ACC112 (cell line): ENCODE results near the gene SLC22A5.
"Not testable (repeated sequence)": the region's sequence is repeated elsewhere in the genome, so short reads cannot be mapped to it uniquely, and the experiment has no call there.

Experiments
- H2AFZ ChIP-seq: fragments of 200-600 bp; sonication (generic); one replicate; pipeline ENCODE4 v1.6.0; 2017; ENCODE audit warnings: antibody characterized with exemption, low read length; ENCODE audit not compliant: unreplicated experiment
- H3K27ac ChIP-seq: fragments of 200-600 bp; sonication (generic); 2 replicates; pipeline ENCODE4 v1.5.1; 2014; ENCODE audit warnings: low read depth, mild to moderate bottlenecking, antibody characterized with exemption, low read length, moderate library complexity
- H3K27me3 ChIP-seq: fragments of 200-600 bp; sonication (generic); 2 replicates; pipeline ENCODE4 v1.6.1; 2014; ENCODE audit warnings: mild to moderate bottlenecking, antibody characterized with exemption, low read length, moderate library complexity, mixed read lengths; ENCODE audit not compliant: insufficient read depth
- H3K36me3 ChIP-seq: fragments of 200-600 bp; sonication (generic); 2 replicates; pipeline ENCODE4 v1.6.1; 2016; ENCODE audit warnings: mild to moderate bottlenecking, antibody characterized with exemption, low read length, moderate library complexity, mixed read lengths; ENCODE audit not compliant: insufficient read depth
- H3K4me1 ChIP-seq: fragments of 200-600 bp; sonication (generic); one replicate; pipeline ENCODE4 v1.6.1; 2016; ENCODE audit warnings: low read length, mixed read lengths; ENCODE audit not compliant: insufficient read depth, unreplicated experiment, control insufficient read depth
- H3K4me3 ChIP-seq: fragments of 200-600 bp; sonication (generic); 2 replicates; pipeline ENCODE4 v1.5.1; 2014; ENCODE audit warnings: mild to moderate bottlenecking, low read depth, low read length
- H3K79me2 ChIP-seq: fragments of 200-600 bp; sonication (generic); one replicate; pipeline ENCODE4 v1.6.0; 2016; ENCODE audit warnings: low read length; ENCODE audit not compliant: control insufficient read depth, unreplicated experiment, insufficient read depth

Gene SLC22A5

DNA sequence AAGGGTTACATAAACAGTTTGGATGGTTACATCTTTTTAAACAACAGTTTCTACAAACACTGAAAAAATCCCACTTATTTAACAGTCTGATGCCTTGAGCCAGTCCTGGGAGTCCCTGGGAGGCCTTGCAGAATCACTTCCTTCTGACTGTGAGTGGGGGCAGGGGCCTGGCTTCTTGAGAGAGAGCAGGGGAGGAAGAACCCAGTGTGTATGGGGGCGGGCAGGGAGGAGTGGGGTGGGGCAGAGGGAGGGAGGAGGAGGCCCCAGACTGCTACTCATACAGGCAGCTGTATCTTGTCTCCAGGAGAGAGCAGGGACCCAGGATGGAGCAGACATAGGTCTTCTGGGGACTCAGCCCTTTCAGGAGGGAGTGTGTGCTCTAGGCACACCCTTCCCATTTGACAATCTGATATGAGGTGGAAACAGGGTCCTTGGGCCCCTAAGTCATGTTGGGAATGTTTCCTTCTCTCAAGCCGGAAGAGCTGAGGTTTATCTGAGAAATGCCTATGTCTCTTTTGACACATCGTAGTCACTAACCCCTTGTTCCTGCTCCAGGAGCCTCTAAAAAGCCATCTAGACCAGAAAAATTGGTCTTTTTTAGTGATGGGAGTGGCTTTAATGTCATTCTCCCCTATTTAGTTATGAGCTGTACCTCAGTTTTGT, 68.2 kb downstream of the SLC22A5 start:
- H3K4me3 ChIP-seq, result no peak overlapping the region
- peaks cover 36% of the 10 kb centered on the region for H3K4me1 ChIP-seq
- peaks cover 8% of the 10 kb centered on the region for H3K79me2 ChIP-seq
- H3K36me3 ChIP-seq, result 0 out of 2 replicates have a peak, but pooled peaks cover 5% of the 10 kb centered on the region
- H3K27me3 ChIP-seq, result no peaks in the 10 kb centered on the region
- H2AFZ ChIP-seq, result no peak overlapping the region
- peak overlapping the region; percentile 53 for H3K27ac ChIP-seq

DNA sequence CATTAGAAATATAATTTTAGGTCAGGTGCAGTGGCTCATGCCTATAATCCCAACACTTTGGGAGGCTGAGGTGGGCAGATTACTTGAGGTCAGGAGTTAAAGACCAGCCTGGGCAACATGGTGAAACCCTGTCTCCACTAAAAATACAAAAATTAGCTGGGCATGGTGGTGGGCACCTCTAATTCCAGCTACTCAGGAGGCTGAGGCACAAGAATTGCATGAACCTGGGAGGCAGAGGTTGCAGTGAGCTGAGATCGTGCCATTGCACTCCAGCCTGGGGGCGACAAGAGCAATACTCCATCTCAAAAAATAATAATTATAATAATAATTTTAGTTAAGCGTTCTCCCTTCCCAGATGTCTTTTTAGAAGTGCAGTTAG, 68.7 kb downstream of the SLC22A5 start:
- Histone ChIP-seq H3K4me1 (peaks cover 36% of the 10 kb centered on the region), H3K27ac (peak overlapping the region; percentile 86)
- H3K27me3 ChIP-seq, H3K79me2 ChIP-seq, H3K36me3 ChIP-seq, H2AFZ ChIP-seq, H3K4me3 ChIP-seq: not testable (repeated sequence)

DNA sequence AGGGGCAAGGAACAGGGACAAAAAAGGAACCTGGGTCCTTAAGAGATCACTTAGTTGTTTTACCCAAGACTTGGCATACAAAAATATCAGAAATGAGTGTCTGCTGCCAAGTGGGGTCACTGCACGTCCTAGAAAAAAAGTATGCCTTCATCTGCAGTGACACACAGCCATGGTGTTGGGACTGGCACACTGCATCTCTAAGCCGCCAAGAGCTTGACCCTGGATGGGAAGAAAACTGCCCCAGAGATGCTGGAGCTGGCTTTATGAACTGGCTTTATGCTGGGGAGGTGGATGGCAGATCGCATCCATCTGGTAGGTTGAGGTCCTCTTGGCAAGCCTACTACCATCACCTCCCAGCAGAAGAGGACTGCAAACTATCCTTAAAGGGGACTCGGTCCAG, 69.4 kb downstream of the SLC22A5 start:
- Histone ChIP-seq H2AFZ (no peak overlapping the region), H3K27ac (peak overlapping the region; percentile 86), H3K79me2 (peaks cover 8% of the 10 kb centered on the region), H3K27me3 (no peaks in the 10 kb centered on the region), H3K36me3 (0 out of 2 replicates have a peak, but pooled peaks cover 5% of the 10 kb centered on the region), H3K4me3 (peak overlapping the region; percentile 17; the same call in 1 of the 2 replicates), H3K4me1 (peaks cover 36% of the 10 kb centered on the region)

DNA sequence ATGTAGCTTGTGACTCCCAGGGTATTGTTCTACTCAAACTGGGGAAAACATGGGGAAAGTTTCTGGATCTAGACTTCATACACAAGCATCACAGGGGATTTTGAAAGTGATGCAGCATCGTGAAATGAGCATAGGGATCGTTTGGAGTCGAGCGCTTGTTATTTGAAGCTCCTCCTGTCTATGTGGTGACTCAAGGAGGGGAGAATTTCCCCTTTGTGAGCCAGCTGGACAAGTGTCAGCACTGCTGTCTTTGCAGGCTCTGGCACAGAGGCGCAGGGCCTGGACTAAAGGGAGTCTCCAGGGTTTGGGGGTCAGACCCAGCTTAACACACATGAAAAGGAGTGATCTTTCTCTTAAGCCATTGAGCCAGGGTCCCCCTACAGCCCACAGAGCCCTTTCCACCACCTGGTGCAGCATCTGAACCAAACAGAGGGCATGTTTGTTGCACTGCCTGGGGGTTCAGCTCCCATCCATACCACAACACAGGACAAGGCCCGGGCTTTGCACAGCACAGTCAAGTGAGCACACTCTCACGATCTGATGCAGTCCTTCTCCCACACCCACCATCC, 70.1 kb downstream of the SLC22A5 start:
- Histone ChIP-seq H2AFZ (no peak overlapping the region), H3K79me2 (peaks cover 8% of the 10 kb centered on the region), H3K4me3 (peak overlapping the region; percentile 17; the same call in 1 of the 2 replicates), H3K27ac (peak overlapping the region; percentile 86), H3K4me1 (peaks cover 36% of the 10 kb centered on the region), H3K27me3 (no peaks in the 10 kb centered on the region), H3K36me3 (0 out of 2 replicates have a peak, but pooled peaks cover 5% of the 10 kb centered on the region)

DNA sequence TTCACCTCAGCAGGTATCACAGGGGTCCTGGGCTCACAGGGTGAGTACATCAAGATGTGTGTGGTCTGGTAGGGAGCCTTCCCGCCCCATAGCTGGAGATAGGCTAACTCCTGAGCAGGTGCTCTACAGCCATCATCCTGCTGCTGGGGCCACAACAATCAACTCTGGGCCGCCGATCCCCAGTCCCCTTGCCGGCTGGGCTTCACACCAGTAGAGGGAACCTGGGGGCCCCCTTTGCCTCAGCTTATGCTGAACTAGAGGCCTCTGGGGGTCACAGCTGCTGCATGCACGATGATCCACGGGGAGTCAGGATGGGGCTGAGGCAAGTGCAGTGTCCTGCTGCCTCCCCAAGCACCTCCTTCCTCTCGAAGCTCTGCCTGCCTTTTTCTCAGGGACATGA, 74.6 kb downstream of the SLC22A5 start:
- Histone ChIP-seq H3K27me3 (no peaks in the 10 kb centered on the region), H3K4me1 (peaks cover 31% of the 10 kb centered on the region), H3K36me3 (0 out of 2 replicates have a peak, but pooled peaks cover 5% of the 10 kb centered on the region), H2AFZ (no peak overlapping the region), H3K27ac (no peak overlapping the region), H3K79me2 (peaks cover 4% of the 10 kb centered on the region), H3K4me3 (no peak overlapping the region)
